Eye (tissue), 1 donor: ENCODE data around the gene ZIC2.

Experiments used
- DNase-seq: peaks from one replicate; pipeline ENCODE4 v3.0.0-alpha.2; 2015

The ZIC2 gene

DNA sequence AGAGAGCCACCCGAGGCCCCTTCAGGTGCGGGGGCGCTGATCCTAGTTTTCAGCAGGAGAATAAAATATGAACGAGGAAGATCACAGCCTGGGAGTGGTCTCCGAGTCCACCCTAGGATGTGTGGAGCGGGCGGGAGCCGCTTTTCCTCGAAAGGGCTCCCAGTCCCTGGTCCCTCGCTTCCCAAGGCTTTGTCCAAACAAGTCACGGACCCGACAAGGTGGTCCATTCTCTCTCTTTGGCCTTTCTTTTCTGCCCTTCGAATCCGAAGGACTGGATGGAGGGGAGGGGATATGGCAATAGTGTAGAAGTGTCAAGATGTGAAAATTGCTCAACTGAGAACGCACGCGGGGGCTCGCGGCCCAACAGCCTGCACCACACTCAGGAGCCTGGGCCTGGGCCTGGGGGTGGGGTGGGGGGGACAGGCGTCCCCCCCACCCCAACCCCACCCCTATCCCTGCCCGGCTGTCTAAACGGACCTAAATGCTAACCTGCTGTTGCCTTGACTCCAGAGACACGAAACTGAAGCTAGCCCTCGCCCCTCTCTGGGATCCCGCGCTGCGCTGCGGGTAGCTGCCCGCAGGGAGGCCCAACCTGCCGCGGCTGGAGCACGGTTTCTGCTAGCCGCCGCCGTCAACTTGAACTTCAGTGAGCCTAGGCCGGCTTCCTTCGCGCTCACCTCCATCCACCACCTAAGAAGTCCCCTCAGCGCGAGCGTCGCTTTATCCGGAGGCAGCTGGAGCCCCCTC lies 7.1 kb downstream of the ZIC2 start:
- peak; percentile 87 for DNase-seq

DNA sequence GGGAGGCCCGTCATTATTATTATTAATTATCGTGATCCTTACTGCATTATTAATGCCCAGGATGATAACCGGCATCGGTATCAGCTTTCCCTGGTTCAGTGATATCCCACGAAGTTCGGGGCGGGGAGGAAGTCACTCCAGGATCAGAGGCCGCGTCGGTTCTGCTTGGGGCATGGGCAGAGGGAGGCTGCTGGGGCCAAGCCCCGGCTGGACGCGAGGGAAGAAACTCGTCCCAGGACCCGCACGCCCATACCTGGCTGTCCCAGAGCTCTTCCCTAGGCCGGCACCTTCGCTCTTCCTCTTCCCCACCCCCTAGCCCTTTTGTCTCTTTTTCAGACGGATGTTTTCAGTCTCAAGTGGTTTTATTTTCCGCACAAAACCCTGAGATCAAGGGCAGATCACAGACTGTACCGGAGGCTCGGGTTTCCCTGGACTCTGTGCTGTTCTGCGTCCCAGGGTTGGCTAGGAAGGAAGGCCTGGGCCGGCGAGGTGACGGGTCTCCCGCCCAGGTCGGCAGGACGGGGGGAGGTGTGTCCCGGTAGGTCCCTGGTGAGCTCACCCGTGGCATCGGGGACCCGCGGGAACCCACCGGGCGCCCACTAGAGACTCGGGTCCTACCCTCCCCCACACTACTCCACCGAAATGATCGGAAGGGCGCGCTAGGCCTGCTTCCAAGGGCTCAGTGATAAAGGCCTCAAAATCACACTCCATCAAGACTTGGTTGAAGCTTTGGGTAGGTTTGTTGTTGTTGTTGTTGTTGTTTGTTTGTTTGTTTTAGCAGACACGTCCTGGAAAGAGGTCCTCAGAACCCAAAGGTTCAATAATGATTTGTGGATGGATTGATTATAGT lies 7.9 kb downstream of the ZIC2 start:
- peak; percentile 82 for DNase-seq

DNA sequence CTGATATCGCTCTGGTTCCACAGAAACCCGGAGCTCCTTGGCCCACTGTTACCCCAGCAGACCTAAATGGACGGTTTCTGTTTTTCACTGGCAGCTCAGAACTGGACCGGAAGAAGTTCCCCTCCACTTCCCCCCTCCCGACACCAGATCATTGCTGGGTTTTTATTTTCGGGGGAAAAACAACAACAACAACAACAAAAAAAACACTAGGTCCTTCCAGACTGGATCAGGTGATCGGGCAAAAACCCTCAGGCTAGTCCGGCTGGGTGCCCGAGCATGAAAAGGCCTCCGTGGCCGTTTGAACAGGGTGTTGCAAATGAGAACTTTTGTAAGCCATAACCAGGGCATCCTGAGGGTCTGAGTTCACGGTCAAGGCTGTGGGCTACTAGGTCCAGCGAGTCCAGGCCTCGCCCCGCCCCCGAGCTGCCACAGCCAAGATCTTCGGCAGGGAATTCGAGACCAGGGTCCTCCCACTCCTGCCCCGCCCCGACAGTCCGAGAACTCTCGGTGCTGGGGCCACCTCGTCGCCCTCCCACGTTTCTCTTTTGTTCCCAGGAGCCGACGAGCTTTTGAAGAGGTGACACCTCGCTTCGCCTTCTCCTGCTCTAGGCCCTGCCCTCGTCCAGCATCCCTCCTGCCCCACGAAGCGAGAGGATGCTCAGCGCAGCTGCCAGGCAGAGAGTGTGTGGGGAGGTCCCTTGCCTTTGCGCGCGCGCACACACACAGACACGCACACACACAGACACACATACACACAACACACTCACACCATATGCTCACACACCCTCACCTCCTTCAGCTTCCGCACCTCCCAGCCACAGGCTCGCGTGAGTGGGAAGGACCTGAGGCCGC lies 8.8 kb downstream of the ZIC2 start:
- DNase-seq = peak; percentile 82

DNA sequence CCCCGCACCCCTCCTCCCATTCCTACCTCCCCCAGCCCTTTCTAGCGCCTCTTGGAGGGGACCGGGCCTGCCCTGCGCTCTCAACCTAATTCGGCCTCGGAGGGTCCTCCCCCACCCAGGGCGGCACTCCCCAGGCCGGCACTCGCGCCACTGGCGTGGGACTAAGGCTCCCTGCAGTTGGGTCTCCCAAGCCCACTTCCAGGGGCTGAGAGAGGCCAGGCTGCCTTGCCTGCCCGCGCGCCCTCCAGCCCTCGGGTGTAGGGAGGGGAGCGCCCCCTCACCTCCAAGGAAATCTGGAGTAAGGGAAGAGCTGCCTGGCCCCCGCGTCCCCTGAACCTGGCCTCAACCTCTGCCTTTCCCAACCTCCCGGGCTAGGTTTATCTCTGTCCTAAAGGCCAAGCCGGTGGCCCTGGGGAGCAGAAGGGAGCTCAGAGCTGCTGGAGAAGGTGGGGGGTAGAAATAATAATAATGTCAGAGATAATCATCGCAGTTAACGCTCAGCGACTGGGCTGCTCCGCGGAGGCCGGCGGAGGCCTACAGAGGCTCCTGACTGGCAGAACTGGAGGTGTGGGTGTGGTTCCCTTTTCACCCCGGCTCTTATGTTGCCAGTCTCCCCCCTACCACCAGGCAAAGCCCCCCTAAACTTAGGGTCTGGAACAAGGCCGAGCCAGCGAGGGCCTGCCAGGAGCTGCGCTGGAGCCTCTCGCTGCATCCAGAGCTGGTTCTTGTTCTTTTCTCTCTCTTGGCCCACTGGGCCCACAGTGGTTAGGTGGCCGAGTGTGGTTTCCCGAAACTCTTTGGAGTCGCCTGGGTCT lies 9.6 kb downstream of the ZIC2 start:
- DNase-seq = peak; percentile 77

DNA sequence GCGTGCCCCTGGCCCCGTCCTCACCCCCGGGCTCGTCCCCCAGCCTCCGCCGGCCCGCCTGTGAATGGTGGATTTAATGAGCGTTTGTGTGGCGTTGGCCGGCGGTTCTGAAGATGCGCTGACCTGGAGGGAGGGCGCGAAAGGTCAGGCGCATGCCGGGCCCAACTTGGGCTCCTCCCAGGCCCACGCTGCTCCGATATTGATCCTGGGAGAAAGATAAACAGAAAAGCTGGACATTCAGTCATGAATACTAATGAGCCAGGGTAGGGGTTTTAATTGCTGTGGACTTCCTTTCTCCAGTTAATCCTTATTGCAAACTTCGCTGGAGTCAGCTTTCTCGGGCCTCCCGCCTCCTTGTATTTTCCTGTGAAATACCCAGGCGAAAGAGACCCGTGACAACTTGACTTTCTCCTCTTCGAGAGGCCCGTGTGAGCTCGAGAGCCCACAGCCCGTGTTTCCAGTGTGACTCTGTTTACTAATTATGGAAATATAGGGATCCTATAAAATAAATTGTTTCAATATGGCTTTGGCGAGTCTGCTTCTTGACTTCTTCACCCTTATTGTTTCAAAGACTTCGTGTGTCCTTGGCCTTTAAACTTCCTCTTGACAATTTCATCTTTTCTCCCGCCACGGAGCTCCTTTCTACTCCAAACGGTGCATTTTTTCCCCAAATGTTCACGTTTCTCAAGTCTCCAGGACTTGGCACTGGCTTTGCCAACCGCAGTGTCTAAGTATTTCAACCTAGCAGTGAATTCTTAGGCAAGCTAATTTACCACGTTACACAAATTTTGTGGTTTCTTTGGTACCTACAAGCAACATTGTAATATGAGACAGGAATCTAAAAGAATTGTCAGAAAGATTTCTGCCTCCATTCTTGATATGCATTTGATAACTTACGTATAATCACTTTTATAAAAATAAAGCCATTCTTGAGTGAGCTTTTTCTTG lies 10.5 kb downstream of the ZIC2 start:
- peak; percentile 71 for DNase-seq

GRCh38 chr13:99992949-99993351 lies 11.4 kb downstream of the ZIC2 start:
- peak; percentile 59 for DNase-seq

GRCh38 chr13:99993660-99994637 lies 12.4 kb downstream of the ZIC2 start:
- DNase-seq = peak; percentile 69

GRCh38 chr13:99994638-99995020 lies 13.0 kb downstream of the ZIC2 start:
- peak; percentile 65 for DNase-seq

GRCh38 chr13:99995104-99995588 lies 13.6 kb downstream of the ZIC2 start:
- DNase-seq = no peak

GRCh38 chr13:99995589-99996380 lies 14.2 kb downstream of the ZIC2 start:
- DNase-seq = peak; percentile 91

- peak; percentile 87 for DNase-seq
Observed at GRCh38 chr13:99996381-99996973, 14.9 kb downstream of the ZIC2 start.

DNA sequence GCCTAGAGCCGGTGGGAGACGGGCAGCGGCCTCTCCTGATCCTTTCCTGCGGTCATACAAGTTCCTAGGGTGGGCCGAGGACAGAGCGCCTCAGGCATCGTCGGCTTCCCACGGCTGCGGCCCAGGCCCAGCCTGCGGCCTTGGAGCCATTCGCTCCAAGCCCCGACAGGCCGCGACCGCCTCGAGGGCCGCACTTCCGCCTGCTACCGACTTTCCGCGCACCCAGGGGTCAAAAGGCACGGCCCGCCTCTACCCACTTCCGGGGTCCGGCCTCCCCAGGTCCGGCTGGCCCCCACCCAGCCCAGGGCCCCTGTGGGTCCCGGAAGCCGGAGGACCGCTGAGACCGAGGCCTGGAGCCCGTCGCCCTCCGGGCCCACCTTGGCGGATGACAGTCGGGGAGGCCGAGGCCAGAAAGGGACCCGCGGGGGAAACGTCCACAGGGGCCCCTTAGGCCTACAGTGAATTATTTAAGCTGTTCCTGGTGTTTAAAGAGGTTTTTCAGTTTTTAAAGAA lies 16.2 kb downstream of the ZIC2 start:
- peak; percentile 11 for DNase-seq

- no peak for DNase-seq
Observed at GRCh38 chr13:99998261-99998660, 16.7 kb downstream of the ZIC2 start.

DNA sequence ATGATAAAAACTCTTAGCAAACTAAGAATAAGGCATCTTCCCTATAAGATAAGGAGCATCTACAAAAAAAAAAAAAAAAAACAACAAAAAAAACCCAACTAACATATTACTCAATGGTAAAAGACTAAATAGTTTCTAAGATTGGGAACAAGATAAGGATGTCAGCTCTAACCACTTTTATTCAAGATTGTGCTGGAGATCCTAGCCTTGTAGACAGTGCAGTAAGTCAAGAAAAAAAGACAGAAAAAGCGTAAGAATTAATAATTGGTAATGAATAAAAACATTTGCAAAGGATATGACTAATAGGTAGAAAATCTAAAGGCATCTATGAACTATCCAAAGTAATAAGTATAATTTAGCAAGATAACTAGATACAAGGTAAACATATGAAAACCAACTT lies 33.0 kb downstream of the ZIC2 start:
- no peak for DNase-seq

GRCh38 chr13:100019780-100020356 lies 38.3 kb downstream of the ZIC2 start:
- no peak for DNase-seq

GRCh38 chr13:100022798-100023197 lies 41.2 kb downstream of the ZIC2 start:
- DNase-seq = no peak

DNA sequence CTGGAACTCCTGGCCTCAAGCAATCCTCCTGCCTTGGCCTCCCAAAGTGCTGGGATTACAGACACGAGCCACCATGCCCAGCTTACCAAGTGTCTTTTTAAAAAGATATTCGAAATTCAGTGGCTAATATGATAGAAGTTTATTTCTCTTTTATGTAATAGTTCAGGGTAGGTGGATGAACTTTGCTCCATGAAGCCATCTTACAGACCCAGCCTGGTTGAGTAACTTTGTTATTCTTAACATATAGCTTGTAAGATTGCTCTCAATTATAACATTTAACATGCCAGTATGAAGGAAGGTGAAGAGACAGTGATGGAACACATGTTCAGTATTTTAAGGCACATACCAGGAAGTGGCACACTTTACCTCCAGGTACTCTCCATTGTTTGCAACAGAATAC lies 42.4 kb downstream of the ZIC2 start:
- DNase-seq = no peak

DNA sequence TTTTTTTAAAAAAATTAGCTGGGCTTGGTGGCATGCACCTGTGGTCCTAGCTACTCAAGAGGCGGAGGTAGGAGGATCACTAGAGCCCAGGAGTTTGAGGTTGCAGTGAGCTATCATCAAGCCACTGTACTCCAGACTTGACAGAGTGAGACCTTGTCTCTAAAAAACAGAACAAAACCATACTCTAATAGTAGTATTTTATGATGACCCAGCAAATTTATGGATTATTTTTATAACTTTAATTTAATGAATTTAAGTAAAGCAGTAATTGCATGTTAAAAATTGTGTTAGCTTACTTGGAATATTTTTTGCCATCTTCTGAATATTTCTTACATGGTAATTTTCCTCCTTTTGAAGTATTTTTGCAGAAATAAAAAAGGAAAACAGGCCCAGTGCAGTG lies 48.3 kb downstream of the ZIC2 start:
- no peak for DNase-seq
